Measurements from ENCODE around the gene YBX1. TPM values are rescaled to one million over a fixed set of nuclear protein-coding genes. Genes with fewer than 3 reads are reported as not detected.

The YBX1 gene
- total RNA-seq, 1 donor from 2014 or later, result 461 TPM

- intact Hi-C loops (cut with micrococcal nuclease), result no loop called here
These were observed 51.4 kb downstream of the YBX1 start for GRCh38 chr1:42733415-42734200.

GRCh38 chr1:42734201-42735035, 52.2 kb downstream of the YBX1 start:
- intact Hi-C loops (cut with micrococcal nuclease), result no loop called here

- intact Hi-C loops (cut with micrococcal nuclease), result no loop called here
These were observed 52.8 kb downstream of the YBX1 start for GRCh38 chr1:42735056-42735455.

GRCh38 chr1:42735477-42736105, 53.4 kb downstream of the YBX1 start:
- intact Hi-C loops (cut with micrococcal nuclease), result no loop called here

GRCh38 chr1:42736152-42736551, 53.9 kb downstream of the YBX1 start:
- intact Hi-C loops (cut with micrococcal nuclease), result no loop called here

- intact Hi-C loops (cut with micrococcal nuclease), result no loop called here
These were observed 54.5 kb downstream of the YBX1 start for GRCh38 chr1:42736571-42737200.

- intact Hi-C loops (cut with micrococcal nuclease), result no loop called here
These were observed 55.0 kb downstream of the YBX1 start for GRCh38 chr1:42737257-42737656.

- intact Hi-C loops (cut with micrococcal nuclease), result no loop called here
These were observed 55.9 kb downstream of the YBX1 start for GRCh38 chr1:42737986-42738677.

GRCh38 chr1:42738678-42739226, 56.5 kb downstream of the YBX1 start:
- intact Hi-C loops (cut with micrococcal nuclease), result no loop called here

GRCh38 chr1:42739753-42740700, 57.8 kb downstream of the YBX1 start, which contains the start of gene CLDN19:
Gene CLDN19 (minus strand): TSS chr1:42740236. CDS start chr1:42740063, 173 bp downstream.
- intact Hi-C loops (cut with micrococcal nuclease), result no loop called here

GRCh38 chr1:42740851-42741580, 58.8 kb downstream of the YBX1 start:
- intact Hi-C loops (cut with micrococcal nuclease), result no loop called here

- intact Hi-C loops (cut with micrococcal nuclease), result no loop called here
These were observed 59.5 kb downstream of the YBX1 start for GRCh38 chr1:42741706-42742105.

GRCh38 chr1:42742141-42742540, 59.9 kb downstream of the YBX1 start:
- intact Hi-C loops (cut with micrococcal nuclease), result no loop called here

- intact Hi-C loops (cut with micrococcal nuclease), result no loop called here
These were observed 60.5 kb downstream of the YBX1 start for GRCh38 chr1:42742617-42743316.

- intact Hi-C loops (cut with micrococcal nuclease), result no loop called here
These were observed 61.3 kb downstream of the YBX1 start for GRCh38 chr1:42743317-42744147.

GRCh38 chr1:42744148-42744413, 61.9 kb downstream of the YBX1 start:
- intact Hi-C loops (cut with micrococcal nuclease), result no loop called here

GRCh38 chr1:42745851-42746250, 63.6 kb downstream of the YBX1 start:
- intact Hi-C loops (cut with micrococcal nuclease), result no loop called here

Data from T-helper 1 cell treated with Interleukin-12 subunit alpha and Interleukin-12 subunit beta and Interleukin-4 antibody, amounts not matched to agents 30 ng/mL and 1 ng/mL, for 36 hours (primary cell).